TTC549 (cell line): ENCODE measurements around the gene PRDX5.

Experiments used
- FAIRE-seq: peaks from 2 replicates; lab custom pipeline; 2012; peaks lifted over from hg19 to GRCh38; lab: Jason Lieb, UNC

PRDX5 gene

GRCh38 chr11:64367931-64368672, 50.2 kb downstream of the PRDX5 start:
- no peak for FAIRE-seq

GRCh38 chr11:64368673-64369074, 50.8 kb downstream of the PRDX5 start:
- no peak for FAIRE-seq

- FAIRE-seq: no peak
These were observed 51.8 kb downstream of the PRDX5 start for GRCh38 chr11:64369440-64370421.

GRCh38 chr11:64371201-64371600, 53.3 kb downstream of the PRDX5 start:
- FAIRE-seq: no peak
